Measurements from ENCODE around the gene MAN1A1.

Gene MAN1A1

GRCh38 chr6:119307056-119307455, 42.5 kb downstream of the MAN1A1 start:
- no peak overlapping the region for H3K27ac ChIP-seq (ENCODE audit: extremely low read depth, low read depth, low read length)
- TF ChIP-seq ZNF335 (tag by site-specific recombination; conservative IDR thresholded peaks at IDR 0.05) = no peak
- TF ChIP-seq GFI1B (tag by site-specific recombination; IDR thresholded peaks at IDR 0.05) = no peak
- no peak for TF ChIP-seq ZNF560 (tag by site-specific recombination; IDR thresholded peaks at IDR 0.05; ENCODE audit: borderline replicate concordance)
- no peak for TF ChIP-seq ZNF585B (tag by site-specific recombination; IDR thresholded peaks at IDR 0.05)
- no peak for TF ChIP-seq ZNF202 (tag by site-specific recombination; IDR thresholded peaks at IDR 0.05; ENCODE audit: borderline replicate concordance)
- TF ChIP-seq EGR2 (tag by site-specific recombination; IDR thresholded peaks at IDR 0.05; ENCODE audit: low read depth) = no peak
- TF ChIP-seq ZNF473 (tag by site-specific recombination; IDR thresholded peaks at IDR 0.05) = no peak
- no peak for TF ChIP-seq ZNF747 (tag by site-specific recombination; IDR thresholded peaks at IDR 0.05)
- no peak for TF ChIP-seq ZNF404 (tag by site-specific recombination; IDR thresholded peaks at IDR 0.05)
- no peak for TF ChIP-seq ZNF830 (tag by site-specific recombination; IDR thresholded peaks at IDR 0.05; ENCODE audit: low read depth)
- ChIA-PET POLR2A (no interaction called here), CTCF (no interaction called here)
- peaks cover 4% of the 10 kb centered on the region; the same call in 1 of the 2 replicates for H3K4me1 ChIP-seq (ENCODE audit: control insufficient read depth, insufficient read depth, low read length)
- peaks cover 0 to 15% of the 10 kb centered on the region in 2 experiments; a peak in 2 of 3 replicates for H3K36me3 ChIP-seq (ENCODE audit: control insufficient read depth in 2 of 2, insufficient read depth in 1 of 2, low read length in 2 of 2)
- H3K4me3 ChIP-seq (ENCODE audit: low read depth, low read length) = no peak overlapping the region
- no peaks in the 10 kb centered on the region for H3K9me3 ChIP-seq (ENCODE audit: control insufficient read depth, insufficient read depth, low read depth, low read length)

- Histone ChIP-seq H3K4me3 (ENCODE audit: low read depth, low read length) (no peak overlapping the region), H3K27ac (ENCODE audit: extremely low read depth, low read depth, low read length) (no peak overlapping the region), H3K36me3 (ENCODE audit: control insufficient read depth in 2 of 2, insufficient read depth in 1 of 2, low read length in 2 of 2) (peaks cover 0 to 16% of the 10 kb centered on the region in 2 experiments; a peak in 2 of 3 replicates), H3K9me3 (ENCODE audit: control insufficient read depth, insufficient read depth, low read depth, low read length) (no peaks in the 10 kb centered on the region), H3K4me1 (ENCODE audit: control insufficient read depth, insufficient read depth, low read length) (peaks cover 4% of the 10 kb centered on the region; the same call in 1 of the 2 replicates)
- no peak for TF ChIP-seq REPIN1 (tag by site-specific recombination; IDR thresholded peaks at IDR 0.05; ENCODE audit: low read depth)
- no peak for TF ChIP-seq CTCF (tag by site-specific recombination; IDR thresholded peaks at IDR 0.05)
- TF ChIP-seq ZNF521 (tag by site-specific recombination; IDR thresholded peaks at IDR 0.05) = no peak
- no peak for TF ChIP-seq ZBTB10 (tag by site-specific recombination; IDR thresholded peaks at IDR 0.05)
- no peak for TF ChIP-seq ZNF677 (tag by site-specific recombination; IDR thresholded peaks at IDR 0.05)
- CTCF ChIA-PET = interaction anchor here (0.6 kb wide), 1 partner anchor 45 kb away, joined by 3 read pairs; no protein-coding TSS in a partner anchor
- POLR2A ChIA-PET = no interaction called here
These were observed 43.1 kb downstream of the MAN1A1 start for GRCh38 chr6:119306396-119306968.

GRCh38 chr6:119303164-119303887, 46.2 kb downstream of the MAN1A1 start:
- Histone ChIP-seq H3K4me1 (ENCODE audit: control insufficient read depth, insufficient read depth, low read length) (no peaks in the 10 kb centered on the region), H3K9me3 (ENCODE audit: control insufficient read depth, insufficient read depth, low read depth, low read length) (no peaks in the 10 kb centered on the region), H3K27ac (ENCODE audit: extremely low read depth, low read depth, low read length) (no peak overlapping the region), H3K4me3 (ENCODE audit: low read depth, low read length) (no peak overlapping the region), H3K36me3 (ENCODE audit: control insufficient read depth in 2 of 2, insufficient read depth in 1 of 2, low read length in 2 of 2) (peaks cover 0 to 28% of the 10 kb centered on the region in 2 experiments; a peak in 2 of 3 replicates)
- TF ChIP-seq ZNF26 (tag by site-specific recombination; IDR thresholded peaks at IDR 0.05) = no peak
- TF ChIP-seq ZNF366 (tag by site-specific recombination; conservative IDR thresholded peaks at IDR 0.05) = no peak
- TF ChIP-seq ZNF623 (tag by site-specific recombination; IDR thresholded peaks at IDR 0.05) = no peak
- no peak for TF ChIP-seq EGR2 (tag by site-specific recombination; IDR thresholded peaks at IDR 0.05; ENCODE audit: low read depth)
- TF ChIP-seq ZNF350 (tag by site-specific recombination; IDR thresholded peaks at IDR 0.05) = no peak
- TF ChIP-seq KLF16 (tag by site-specific recombination; IDR thresholded peaks at IDR 0.05) = no peak
- no peak for TF ChIP-seq ZNF140 (tag by site-specific recombination; IDR thresholded peaks at IDR 0.05)
- no peak for TF ChIP-seq ZNF239 (tag by site-specific recombination; IDR thresholded peaks at IDR 0.05)
- TF ChIP-seq ZNF214 (tag by site-specific recombination; IDR thresholded peaks at IDR 0.05; ENCODE audit: borderline replicate concordance) = no peak
- no peak for TF ChIP-seq ZFP37 (tag by site-specific recombination; IDR thresholded peaks at IDR 0.05)
- no peak for TF ChIP-seq ZNF394 (tag by site-specific recombination; IDR thresholded peaks at IDR 0.05; ENCODE audit: borderline replicate concordance)
- ChIA-PET CTCF (no interaction called here), POLR2A (no interaction called here)

Measured in HEK293 (cell line).